ENCODE measurements around the gene MGAT2.
A peak's percentile ranks its signal among the peaks of the same experiment; 100 is the strongest.

Gene MGAT2

GRCh38 chr14:49620182-49621113 lies at the start of gene MGAT2, which contains the start of gene RPL36AL:
Gene MGAT2, plus strand, starts transcription at chr14:49620799. Its CDS starts 470 bp downstream, at chr14:49621269.
Gene RPL36AL, minus strand, starts transcription at chr14:49620626. Its CDS starts 1,522 bp downstream, at chr14:49619104.
- DNase-seq, result peak; percentile 95

GRCh38 chr14:49574038-49574437 lies 46.6 kb upstream of the MGAT2 start:
- no peak for DNase-seq

GRCh38 chr14:49578141-49578540 lies 42.5 kb upstream of the MGAT2 start:
- DNase-seq, result no peak

- no peak for DNase-seq
Measured at GRCh38 chr14:49579841-49580240, 40.8 kb upstream of the MGAT2 start.

GRCh38 chr14:49581209-49582112 lies 39.1 kb upstream of the MGAT2 start:
- DNase-seq, result no peak

- no peak for DNase-seq
Measured at GRCh38 chr14:49582113-49582977, 38.3 kb upstream of the MGAT2 start.

GRCh38 chr14:49583629-49584028 lies 37.0 kb upstream of the MGAT2 start:
- DNase-seq, result no peak

- DNase-seq, result no peak
Measured at GRCh38 chr14:49584058-49584457, 36.5 kb upstream of the MGAT2 start.

- peak; percentile 16 for DNase-seq
Measured at GRCh38 chr14:49584981-49585640, 35.5 kb upstream of the MGAT2 start.

GRCh38 chr14:49585803-49586672 lies 34.6 kb upstream of the MGAT2 start, which contains the start of gene RPS29:
Gene RPS29, minus strand, starts transcription at chr14:49586380. Its CDS starts 34 bp downstream, at chr14:49586346.
- peak; percentile 99 for DNase-seq

- DNase-seq, result no peak
Measured at GRCh38 chr14:49586673-49587460, 33.7 kb upstream of the MGAT2 start.

GRCh38 chr14:49589387-49589786 lies 31.2 kb upstream of the MGAT2 start:
- DNase-seq, result no peak

GRCh38 chr14:49593016-49593415 lies 27.6 kb upstream of the MGAT2 start:
- no peak for DNase-seq

- no peak for DNase-seq
Measured at GRCh38 chr14:49594347-49595091, 26.1 kb upstream of the MGAT2 start.

- no peak for DNase-seq
Measured at GRCh38 chr14:49598189-49598484, 22.5 kb upstream of the MGAT2 start.

GRCh38 chr14:49598485-49599300 lies 21.9 kb upstream of the MGAT2 start, which contains the start of gene LRR1:
Gene LRR1, plus strand, starts transcription at chr14:49598940. Its CDS starts 81 bp downstream, at chr14:49599021.
- peak; percentile 83 for DNase-seq

GRCh38 chr14:49607583-49607982 lies 13.0 kb upstream of the MGAT2 start:
- no peak for DNase-seq

GRCh38 chr14:49612251-49612650 lies 8.3 kb upstream of the MGAT2 start:
- DNase-seq, result no peak

Data from CD4-positive, alpha-beta T cell treated with Interleukin-15 for 1 hour (primary cell).